HG02970 (cell line): Measurements from ENCODE around the gene GPSM1.

ENCODE experiments used
- ATAC-seq: cut with Tn5 transposase; IDR thresholded peaks from one replicate; pipeline ENCODE4 v1.9.1; 2021; ENCODE audit warnings: mild to moderate bottlenecking, moderate library complexity, moderate number of reproducible peaks; ENCODE audit not compliant: unreplicated experiment, low FRiP score

The GPSM1 gene

GRCh38 chr9:136327304-136327974 lies at the start of gene GPSM1:
GPSM1 (plus strand) TSS chr9:136327539; CDS start chr9:136327696, 157 bp downstream.
- no peak for ATAC-seq

GRCh38 chr9:136277746-136278145 lies 49.6 kb upstream of the GPSM1 start:
- no peak for ATAC-seq

GRCh38 chr9:136278221-136278620 lies 49.1 kb upstream of the GPSM1 start:
- no peak for ATAC-seq

GRCh38 chr9:136278894-136279293 lies 48.4 kb upstream of the GPSM1 start:
- no peak for ATAC-seq

- no peak for ATAC-seq
These were observed 47.9 kb upstream of the GPSM1 start for GRCh38 chr9:136279471-136279870.

- ATAC-seq: no peak
These were observed 46.6 kb upstream of the GPSM1 start for GRCh38 chr9:136280535-136281315.

- no peak for ATAC-seq
These were observed 45.7 kb upstream of the GPSM1 start for GRCh38 chr9:136281421-136282271.

GRCh38 chr9:136282272-136282861 lies 45.0 kb upstream of the GPSM1 start:
- ATAC-seq: no peak

GRCh38 chr9:136283291-136284235 lies 43.8 kb upstream of the GPSM1 start:
- no peak for ATAC-seq

GRCh38 chr9:136284311-136284710 lies 43.0 kb upstream of the GPSM1 start:
- ATAC-seq: no peak

- ATAC-seq: no peak
These were observed 42.4 kb upstream of the GPSM1 start for GRCh38 chr9:136284951-136285350.

GRCh38 chr9:136285501-136286358 lies 41.6 kb upstream of the GPSM1 start:
- ATAC-seq: no peak

GRCh38 chr9:136286359-136286986 lies 40.9 kb upstream of the GPSM1 start:
- no peak for ATAC-seq

- ATAC-seq: no peak
These were observed 40.4 kb upstream of the GPSM1 start for GRCh38 chr9:136286987-136287379.

GRCh38 chr9:136287960-136288753 lies 39.2 kb upstream of the GPSM1 start:
- ATAC-seq: no peak

GRCh38 chr9:136289651-136290507 lies 37.5 kb upstream of the GPSM1 start:
- ATAC-seq: no peak
